Stomach (tissue), 9 donors: ENCODE results near the gene CCNI. TPM values are rescaled to one million over a fixed set of nuclear protein-coding genes. Genes with fewer than 3 reads are reported as not detected.

Experiments used
- DNase-seq, 2 donors: peaks; one replicate each; pipeline versions ENCODE4 v3.0.0 to v3.0.0-alpha.2; 2013 to 2019
- H3K27ac ChIP-seq, 5 donors: fragments of 200-600 bp in 4 of 5; sonication (generic) in 4 of 5; one replicate each; pipeline ENCODE4 v1.5.1; 2013 to 2019; ENCODE audit warnings: mild to moderate bottlenecking in 1 of 5, moderate library complexity in 1 of 5
- H3K27me3 ChIP-seq, 3 donors: fragments of 200-600 bp; sonication (generic); one replicate each; pipeline ENCODE4 v1.5.1; 2017 to 2019; ENCODE audit warnings: mixed run types in 1 of 3
- H3K36me3 ChIP-seq, 4 donors: fragments of 200-600 bp; sonication (generic); 1 replicate in 3 of 4; 2 replicates in 1 of 4; pipeline ENCODE4 v1.5.1; 2016 to 2019
- H3K4me1 ChIP-seq, 4 donors: fragments of 200-600 bp; sonication (generic); one replicate each; pipeline ENCODE4 v1.5.1; 2016 to 2019
- H3K4me3 ChIP-seq, 4 donors: fragments of 200-600 bp; sonication (generic) in 3 of 4; one replicate each; pipeline ENCODE4 v1.5.1; 2016 to 2019; ENCODE audit warnings: mild to moderate bottlenecking in 1 of 4
- H3K9me3 ChIP-seq, 4 donors: fragments of 200-600 bp; sonication (generic); one replicate each; pipeline ENCODE4 v1.5.1; 2016 to 2019
- CTCF ChIP-seq, 7 experiments: fragments of 450-650 bp in 4 of 7; fragments of 200-600 bp in 3 of 7; sonication (generic) in 3 of 7; IDR thresholded peaks; one replicate each; pipeline ENCODE4 v1.5.1; 2016 to 2019; ENCODE audit warnings: antibody characterized with exemption in 7 of 7, control low read depth in 2 of 7, mild to moderate bottlenecking in 1 of 7
- EP300 ChIP-seq: sonication (generic); formaldehyde crosslinking; IDR thresholded peaks from one replicate; pipeline ENCODE4 v1.6.1; 2017; ENCODE audit warnings: antibody characterized with exemption
- POLR2A ChIP-seq, 4 donors: fragments of 450-650 bp; IDR thresholded peaks; one replicate each; pipeline ENCODE4 v1.6.1; 2016; ENCODE audit warnings: antibody characterized with exemption in 4 of 4, control low read depth in 2 of 4, mild to moderate bottlenecking in 1 of 4, moderate library complexity in 1 of 4
- POLR2AphosphoS5 ChIP-seq, 3 donors: sonication (generic); formaldehyde crosslinking; IDR thresholded peaks; one replicate each; pipeline ENCODE4 v1.6.1; 2016; ENCODE audit warnings: antibody characterized with exemption in 3 of 3
- WGBS, 5 donors: extraction: QIAGEN DNeasy Blood & Tissue Kit in 3 of 5; methylation state at CpG; one replicate each; pipeline versions ENCODE4 v1.1.5 to v1.1.7; 2013 to 2018; 5-methylcytosine and 5-hydroxymethylcytosine counted together
- intact Hi-C: fragments of 100-400 bp; cut with DNase I; formaldehyde crosslinking; loops from one replicate; pipeline ENCODE4 v1.15.1; 2023; ENCODE audit warnings: low total_unique reads
- polyA plus RNA-seq, 3 donors: library from polyadenylated mRNA; stranded (reverse); fragments of 200-250 nt; gene quantifications; one replicate each; pipeline ENCODE4 v1.2.3, GENCODE V29; 2013
- total RNA-seq, 5 donors: library from RNA; depleted of rRNA; stranded (reverse); fragments of >200 nt; gene quantifications; one replicate each; pipeline versions ENCODE4 v1.1.0 to v1.2.3, GENCODE V29; 2014 to 2016
- donor health status: healthy with polysubstance abuse.
- donor health status: Bipolar disorder and iron deficiency.
- donor health status: healthy.

Gene CCNI
- total and polyA plus RNA-seq, 8 donors: 43.4 to 278 (median 144) TPM

- Histone ChIP-seq H3K27me3 (no peaks in the 10 kb centered on the region), H3K4me3 (no peak overlapping the region), H3K27ac (no peak overlapping the region), H3K36me3 (peaks cover 10 to 44% (median 38%) of the 10 kb centered on the region in 4 donors), H3K9me3 (no peaks in the 10 kb centered on the region), H3K4me1 (peaks cover 0 to 26% (median 10%) of the 10 kb centered on the region in 4 donors)
- intact Hi-C loops: no loop called here
- DNase-seq: no peak
- 44 to 70% (median 63%) methylated on average over 1 of the region's 1 CpG for WGBS, 5 donors
- TF ChIP-seq POLR2A (IDR thresholded peaks at IDR 0.05) (no peak), CTCF (IDR thresholded peaks at IDR 0.05) (no peak), EP300 (no peak), POLR2AphosphoS5 (IDR thresholded peaks at IDR 0.05) (no peak)
Measured at GRCh38 chr4:77015390-77015789, 60.4 kb downstream of the CCNI start.

- 63 to 76% (median 65%) methylated on average over 1 of the region's 1 CpG for WGBS, 5 donors
Measured at GRCh38 chr4:77014256-77014655, 61.5 kb downstream of the CCNI start.

GRCh38 chr4:77012726-77013125 is 63.1 kb downstream of the CCNI start:
- peaks cover 5 to 39% (median 15%) of the 10 kb centered on the region in 4 donors for H3K4me1 ChIP-seq
- 53 to 72% (median 61%) methylated on average over 5 of the region's 5 CpGs for WGBS, 5 donors
- H3K36me3 ChIP-seq: peaks cover 10 to 24% (median 19%) of the 10 kb centered on the region in 4 donors
- H3K4me3 ChIP-seq: no peak overlapping the region
- H3K27me3 ChIP-seq: no peaks in the 10 kb centered on the region
- intact Hi-C loops: no loop called here
- TF ChIP-seq EP300 (no peak), POLR2A (IDR thresholded peaks at IDR 0.05) (no peak), POLR2AphosphoS5 (IDR thresholded peaks at IDR 0.05) (no peak), CTCF (IDR thresholded peaks at IDR 0.05) (no peak)
- peak overlapping the region in 3 of 5 donors; percentile 58 to 60 (median 59) for H3K27ac ChIP-seq
- no peaks in the 10 kb centered on the region for H3K9me3 ChIP-seq
- DNase-seq: no peak

More at GRCh38 chr4:77014256-77014655, 61.5 kb downstream of the CCNI start:
- TF ChIP-seq CTCF (IDR thresholded peaks at IDR 0.05) (no peak), POLR2A (IDR thresholded peaks at IDR 0.05) (no peak), EP300 (no peak), POLR2AphosphoS5 (IDR thresholded peaks at IDR 0.05) (no peak)
- Histone ChIP-seq H3K27ac (no peak overlapping the region), H3K4me1 (peaks cover 0 to 31% (median 10%) of the 10 kb centered on the region in 4 donors), H3K4me3 (no peak overlapping the region), H3K27me3 (no peaks in the 10 kb centered on the region), H3K9me3 (no peaks in the 10 kb centered on the region), H3K36me3 (peaks cover 10 to 34% (median 27%) of the 10 kb centered on the region in 4 donors)
- intact Hi-C loops: no loop called here
- DNase-seq: no peak

GRCh38 chr4:77010841-77011354 is 64.9 kb downstream of the CCNI start:
- DNase-seq: no peak
- Histone ChIP-seq H3K36me3 (peaks cover 9 to 20% (median 18%) of the 10 kb centered on the region in 4 donors), H3K4me3 (no peak overlapping the region), H3K4me1 (peaks cover 13 to 53% (median 26%) of the 10 kb centered on the region in 4 donors), H3K27ac (no peak overlapping the region), H3K9me3 (no peaks in the 10 kb centered on the region), H3K27me3 (no peaks in the 10 kb centered on the region)
- intact Hi-C loops: no loop called here
- WGBS, 5 donors: 87 to 97% (median 91%) methylated on average over 3 of the region's 3 CpGs
- no peak for TF ChIP-seq POLR2A (IDR thresholded peaks at IDR 0.05)

GRCh38 chr4:77009511-77010115 is 66.2 kb downstream of the CCNI start:
- Histone ChIP-seq H3K27ac (peak overlapping the region in 1 of 5 donors; percentile 18), H3K36me3 (peaks cover 4 to 12% (median 9%) of the 10 kb centered on the region in 4 donors), H3K4me3 (no peak overlapping the region), H3K27me3 (no peaks in the 10 kb centered on the region), H3K4me1 (peaks cover 13 to 53% (median 26%) of the 10 kb centered on the region in 4 donors), H3K9me3 (no peaks in the 10 kb centered on the region)
- TF ChIP-seq POLR2A (IDR thresholded peaks at IDR 0.05) (no peak), POLR2AphosphoS5 (IDR thresholded peaks at IDR 0.05) (no peak), EP300 (no peak), CTCF (IDR thresholded peaks at IDR 0.05) (no peak)
- no peak for DNase-seq
- intact Hi-C loops: no loop called here
